Transverse colon (tissue), 4 donors: ENCODE data around the gene SUCLG2.

Experiments
- EP300 ChIP-seq: sonication (generic); formaldehyde crosslinking; IDR thresholded peaks from one replicate; pipeline ENCODE4 v1.6.1; 2017; ENCODE audit warnings: antibody characterized with exemption, low read depth
- POLR2A ChIP-seq: fragments of 450-650 bp; IDR thresholded peaks from one replicate; pipeline ENCODE4 v1.6.1; 2016; ENCODE audit warnings: antibody characterized with exemption, mild to moderate bottlenecking, moderate library complexity
- POLR2AphosphoS5 ChIP-seq, 3 donors: sonication (generic); formaldehyde crosslinking; IDR thresholded peaks; one replicate each; pipeline ENCODE4 v1.6.1; 2016; ENCODE audit warnings: antibody characterized with exemption in 3 of 3
- TF ChIP-seq, protein P1 (sequence below), 5 experiments: fragments of 200-600 bp in 3 of 5; fragments of 450-650 bp in 2 of 5; sonication (generic) in 3 of 5; IDR thresholded peaks; 1 replicate in 2 of 5; 2 replicates in 3 of 5; pipeline ENCODE4 v1.5.1; 2016 to 2017; ENCODE audit warnings: antibody characterized with exemption in 5 of 5, inconsistent platforms in 3 of 5, mild to moderate bottlenecking in 2 of 5, moderate library complexity in 1 of 5

DNA sequence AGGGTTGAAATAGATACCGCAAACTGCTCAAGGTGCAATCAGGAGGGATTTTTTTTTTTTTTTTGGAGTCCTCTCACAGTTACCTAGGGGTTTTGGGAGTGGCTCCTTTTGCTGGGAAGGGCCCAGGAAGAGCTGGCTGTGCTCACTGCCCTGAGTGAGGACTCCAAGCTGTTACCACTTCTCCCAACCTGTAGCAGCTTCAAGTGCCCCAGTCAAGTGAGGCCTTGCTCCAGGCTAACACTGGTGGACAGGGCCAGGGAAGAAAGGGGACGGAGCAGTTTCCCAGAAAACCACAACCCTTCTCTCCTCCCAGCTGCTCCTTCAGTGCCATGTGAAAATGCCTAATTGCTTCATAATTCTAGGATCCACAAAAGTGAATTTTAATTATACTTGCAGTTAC lies 274.3 kb downstream of the SUCLG2 start:
- TF ChIP-seq POLR2AphosphoS5 (IDR thresholded peaks at IDR 0.05) (no peak), EP300 (no peak), POLR2A (no peak)
- TF ChIP-seq, protein P1, sequence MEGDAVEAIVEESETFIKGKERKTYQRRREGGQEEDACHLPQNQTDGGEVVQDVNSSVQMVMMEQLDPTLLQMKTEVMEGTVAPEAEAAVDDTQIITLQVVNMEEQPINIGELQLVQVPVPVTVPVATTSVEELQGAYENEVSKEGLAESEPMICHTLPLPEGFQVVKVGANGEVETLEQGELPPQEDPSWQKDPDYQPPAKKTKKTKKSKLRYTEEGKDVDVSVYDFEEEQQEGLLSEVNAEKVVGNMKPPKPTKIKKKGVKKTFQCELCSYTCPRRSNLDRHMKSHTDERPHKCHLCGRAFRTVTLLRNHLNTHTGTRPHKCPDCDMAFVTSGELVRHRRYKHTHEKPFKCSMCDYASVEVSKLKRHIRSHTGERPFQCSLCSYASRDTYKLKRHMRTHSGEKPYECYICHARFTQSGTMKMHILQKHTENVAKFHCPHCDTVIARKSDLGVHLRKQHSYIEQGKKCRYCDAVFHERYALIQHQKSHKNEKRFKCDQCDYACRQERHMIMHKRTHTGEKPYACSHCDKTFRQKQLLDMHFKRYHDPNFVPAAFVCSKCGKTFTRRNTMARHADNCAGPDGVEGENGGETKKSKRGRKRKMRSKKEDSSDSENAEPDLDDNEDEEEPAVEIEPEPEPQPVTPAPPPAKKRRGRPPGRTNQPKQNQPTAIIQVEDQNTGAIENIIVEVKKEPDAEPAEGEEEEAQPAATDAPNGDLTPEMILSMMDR (IDR thresholded peaks at IDR 0.05) = no peak
